ENCODE data around the gene NRSN2. TPM values are rescaled to one million over a fixed set of nuclear protein-coding genes. Genes with fewer than 3 reads are reported as not detected.
A peak's percentile ranks its signal among the peaks of the same experiment; 100 is the strongest.

The NRSN2 gene
- polyA plus RNA-seq, 1 experiment: 35.6 TPM

GRCh38 chr20:312067-312466, 34.8 kb upstream of the NRSN2 start:
- DNase-seq (ENCODE audit: low read depth, low spot score): no peak
- CTCF ChIA-PET: interaction anchor here (2.0 to 2.1 kb wide), 2 partner anchors 12 to 19 kb away, joined by 7 to 8 read pairs; no protein-coding TSS in a partner anchor
- Histone ChIP-seq H3K27me3 (ENCODE audit: control insufficient read depth, insufficient read depth, low read length) (no peaks in the 10 kb centered on the region), H3K4me3 (ENCODE audit: low read depth, low read length) (no peak overlapping the region), H3K9me3 (ENCODE audit: control insufficient read depth, insufficient read depth, low read length) (no peaks in the 10 kb centered on the region), H3K27ac (ENCODE audit: low read depth, low read length) (no peak overlapping the region)
- POLR2A ChIA-PET: interaction anchor here (0.6 to 3.2 kb wide), 3 partner anchors 11 to 15 kb away, joined by 3 to 13 read pairs (median 3); partner anchors contain the start of genes SOX12 and ZCCHC3
- TF ChIP-seq, protein P1, sequence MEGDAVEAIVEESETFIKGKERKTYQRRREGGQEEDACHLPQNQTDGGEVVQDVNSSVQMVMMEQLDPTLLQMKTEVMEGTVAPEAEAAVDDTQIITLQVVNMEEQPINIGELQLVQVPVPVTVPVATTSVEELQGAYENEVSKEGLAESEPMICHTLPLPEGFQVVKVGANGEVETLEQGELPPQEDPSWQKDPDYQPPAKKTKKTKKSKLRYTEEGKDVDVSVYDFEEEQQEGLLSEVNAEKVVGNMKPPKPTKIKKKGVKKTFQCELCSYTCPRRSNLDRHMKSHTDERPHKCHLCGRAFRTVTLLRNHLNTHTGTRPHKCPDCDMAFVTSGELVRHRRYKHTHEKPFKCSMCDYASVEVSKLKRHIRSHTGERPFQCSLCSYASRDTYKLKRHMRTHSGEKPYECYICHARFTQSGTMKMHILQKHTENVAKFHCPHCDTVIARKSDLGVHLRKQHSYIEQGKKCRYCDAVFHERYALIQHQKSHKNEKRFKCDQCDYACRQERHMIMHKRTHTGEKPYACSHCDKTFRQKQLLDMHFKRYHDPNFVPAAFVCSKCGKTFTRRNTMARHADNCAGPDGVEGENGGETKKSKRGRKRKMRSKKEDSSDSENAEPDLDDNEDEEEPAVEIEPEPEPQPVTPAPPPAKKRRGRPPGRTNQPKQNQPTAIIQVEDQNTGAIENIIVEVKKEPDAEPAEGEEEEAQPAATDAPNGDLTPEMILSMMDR (IDR thresholded peaks at IDR 0.05; ENCODE audit: low read depth, low read length): no peak

DNA sequence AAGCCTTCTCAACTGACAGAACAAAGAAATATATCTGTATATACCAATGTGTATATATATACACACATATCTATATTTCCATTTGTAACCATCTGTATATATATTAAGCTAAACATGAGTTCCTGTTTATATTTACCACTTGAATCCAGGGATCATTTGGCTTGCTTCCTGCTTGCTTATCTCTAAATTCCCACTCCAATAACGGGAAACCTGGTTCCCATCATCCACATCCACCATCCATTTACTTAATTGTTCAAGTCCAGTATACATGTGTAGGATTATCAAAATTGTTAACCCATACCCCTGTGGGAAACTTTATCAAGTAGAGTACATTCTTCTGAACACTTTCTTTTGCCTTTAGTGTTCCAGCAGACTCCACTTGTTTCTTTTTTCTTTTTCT, 34.0 kb upstream of the NRSN2 start:
- CTCF ChIA-PET: interaction anchor here (1.1 to 2.0 kb wide), 2 partner anchors 11 to 41 kb away, joined by 3 to 8 read pairs; no protein-coding TSS in a partner anchor
- no peak overlapping the region for H3K27ac ChIP-seq (ENCODE audit: low read depth, low read length)
- TF ChIP-seq, protein P1 (IDR thresholded peaks at IDR 0.05; ENCODE audit: low read depth, low read length): no peak
- H3K9me3 ChIP-seq (ENCODE audit: control insufficient read depth, insufficient read depth, low read length): no peaks in the 10 kb centered on the region
- POLR2A ChIA-PET: interaction anchor here (0.7 to 3.2 kb wide), 3 partner anchors 12 to 15 kb away, joined by 3 to 13 read pairs (median 3); partner anchors contain the start of gene SOX12
- H3K4me3 ChIP-seq (ENCODE audit: low read depth, low read length): no peak overlapping the region
- no peaks in the 10 kb centered on the region for H3K27me3 ChIP-seq (ENCODE audit: control insufficient read depth, insufficient read depth, low read length)
- no peak for DNase-seq (ENCODE audit: low read depth, low spot score)

DNA sequence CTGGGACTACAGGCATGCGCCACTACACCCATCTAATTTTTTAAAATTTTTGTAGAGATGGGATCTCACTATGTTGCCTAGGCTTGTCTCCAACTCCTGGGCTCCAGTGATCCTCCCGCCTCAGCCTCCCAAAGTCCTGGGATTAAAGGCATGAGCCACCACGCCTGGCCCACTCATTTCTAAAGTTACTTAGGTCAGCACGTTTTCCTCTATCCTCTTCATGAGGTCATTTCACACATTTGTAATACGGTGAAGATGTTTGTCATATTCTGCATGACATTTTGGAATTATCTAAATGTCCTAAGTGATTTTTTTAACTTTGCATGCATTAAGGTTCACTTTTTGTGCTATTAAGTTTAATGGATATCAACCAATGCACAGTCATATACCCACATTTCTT, 33.5 kb upstream of the NRSN2 start:
- Histone ChIP-seq H3K27ac (ENCODE audit: low read depth, low read length) (no peak overlapping the region), H3K27me3 (ENCODE audit: control insufficient read depth, insufficient read depth, low read length) (no peaks in the 10 kb centered on the region), H3K4me3 (ENCODE audit: low read depth, low read length) (no peak overlapping the region), H3K9me3 (ENCODE audit: control insufficient read depth, insufficient read depth, low read length) (no peaks in the 10 kb centered on the region)
- TF ChIP-seq, protein P1 (IDR thresholded peaks at IDR 0.05; ENCODE audit: low read depth, low read length): no peak
- POLR2A ChIA-PET: interaction anchor here (0.7 to 3.2 kb wide), 2 partner anchors 11 to 15 kb away, joined by 3 to 13 read pairs; partner anchors contain the start of gene SOX12
- CTCF ChIA-PET: interaction anchor here (1.1 to 2.0 kb wide), 2 partner anchors 11 to 41 kb away, joined by 3 to 8 read pairs; no protein-coding TSS in a partner anchor
- DNase-seq (ENCODE audit: low read depth, low spot score): no peak

DNA sequence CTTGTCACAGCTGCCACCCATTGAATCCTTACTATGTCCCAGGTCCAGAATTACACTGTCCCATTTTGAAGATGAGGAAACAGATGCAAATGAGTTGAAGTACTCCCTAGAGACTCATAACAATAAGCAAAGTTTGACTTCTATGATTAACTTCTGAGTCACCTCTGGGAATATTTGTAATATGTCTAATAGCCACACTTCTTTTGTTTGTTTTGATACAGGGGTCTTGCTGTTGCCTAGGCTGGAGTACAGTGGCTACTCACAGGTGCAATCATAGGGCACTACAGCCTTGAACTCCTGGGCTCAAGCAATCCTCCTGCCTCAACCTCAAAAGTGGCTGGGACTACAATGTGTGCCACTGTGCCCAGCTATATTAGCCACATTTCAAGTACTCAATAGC, 33.0 kb upstream of the NRSN2 start:
- no peak for DNase-seq (ENCODE audit: low read depth, low spot score)
- no peaks in the 10 kb centered on the region for H3K27me3 ChIP-seq (ENCODE audit: control insufficient read depth, insufficient read depth, low read length)
- no peak overlapping the region for H3K4me3 ChIP-seq (ENCODE audit: low read depth, low read length)
- ChIA-PET CTCF (interaction anchor here (1.1 kb wide), 1 partner anchor 40 kb away, joined by 3 read pairs; no protein-coding TSS in a partner anchor), POLR2A (interaction anchor here (3.2 kb wide), 1 partner anchor 11 kb away, joined by 13 read pairs; the partner anchor contains the start of gene SOX12)
- TF ChIP-seq, protein P1 (IDR thresholded peaks at IDR 0.05; ENCODE audit: low read depth, low read length): no peak
- no peaks in the 10 kb centered on the region for H3K9me3 ChIP-seq (ENCODE audit: control insufficient read depth, insufficient read depth, low read length)
- peak overlapping the region; percentile 31 for H3K27ac ChIP-seq (ENCODE audit: low read depth, low read length)

DNA sequence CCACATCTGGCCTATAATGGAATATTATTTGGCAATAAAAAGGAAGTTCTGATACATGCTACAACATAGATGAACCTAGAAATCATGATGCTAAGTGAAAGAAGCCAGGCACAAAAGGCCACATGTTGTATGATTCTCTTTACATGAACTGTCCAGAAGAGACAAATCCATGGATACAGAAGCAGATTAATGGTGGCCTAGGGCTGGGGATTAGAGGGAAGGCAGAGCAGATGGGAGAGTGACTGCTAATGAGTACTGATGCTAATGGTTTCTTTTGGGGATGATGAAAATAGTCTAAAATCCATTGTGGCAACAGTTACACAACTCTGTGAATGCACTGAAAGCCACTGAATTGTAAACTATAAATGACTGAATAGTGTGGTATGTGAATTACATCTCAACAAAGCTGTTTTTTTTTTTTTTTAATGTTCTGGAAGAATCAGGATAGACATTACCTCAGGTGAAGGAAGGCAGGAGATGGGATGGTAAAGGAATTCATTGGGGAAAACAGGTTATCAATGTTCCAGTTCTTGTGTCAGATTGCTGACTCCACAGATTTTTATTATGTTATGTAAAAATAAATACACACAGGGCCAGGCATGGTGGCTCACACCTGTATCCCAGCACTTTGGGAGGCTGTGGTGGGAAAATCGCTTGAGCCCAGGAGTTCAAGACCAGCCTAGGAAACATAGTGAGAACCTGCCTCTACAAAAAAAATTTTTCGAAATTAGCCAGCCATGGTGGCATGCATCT, 30.4 kb upstream of the NRSN2 start:
- Histone ChIP-seq H3K9me3 (ENCODE audit: control insufficient read depth, insufficient read depth, low read length) (no peaks in the 10 kb centered on the region), H3K4me3 (ENCODE audit: low read depth, low read length) (no peak overlapping the region), H3K27ac (ENCODE audit: low read depth, low read length) (peak overlapping the region; percentile 80), H3K27me3 (ENCODE audit: control insufficient read depth, insufficient read depth, low read length) (no peaks in the 10 kb centered on the region)
- ChIA-PET CTCF (interaction anchor here (0.6 kb wide), 1 partner anchor 14 kb away, joined by 3 read pairs; no protein-coding TSS in a partner anchor), POLR2A (interaction anchor here (0.7 to 1.0 kb wide), 2 partner anchors 12 to 18 kb away, joined by 4 to 7 read pairs; no protein-coding TSS in a partner anchor)
- DNase-seq (ENCODE audit: low read depth, low spot score): no peak
- TF ChIP-seq, protein P1 (IDR thresholded peaks at IDR 0.05; ENCODE audit: low read depth, low read length): no peak

Measured in AG04450 (cell line).